IMR-90 (cell line): ENCODE measurements around the gene MTIF2.

Source experiments
- FOS ChIP-seq: fragments of 150-350 bp; IDR thresholded peaks from 2 replicates; pipeline ENCODE4 v1.6.1; 2016; ENCODE audit warnings: low read depth, low read length
- MXI1 ChIP-seq: IDR thresholded peaks from 2 replicates; pipeline ENCODE4 v1.6.1; 2012; ENCODE audit warnings: low read depth, mild to moderate bottlenecking, low read length, moderate library complexity, borderline replicate concordance
- POLR2A ChIP-seq: IDR thresholded peaks from 2 replicates; pipeline ENCODE4 v1.6.1; 2012; ENCODE audit warnings: mild to moderate bottlenecking, low read depth, low read length
- RAD21 ChIP-seq: IDR thresholded peaks from 2 replicates; pipeline ENCODE4 v1.6.1; 2012; ENCODE audit warnings: low read length, improper control_type of control experiment
- RFX5 ChIP-seq: IDR thresholded peaks from 2 replicates; pipeline ENCODE4 v1.8.0; 2012; ENCODE audit warnings: low read depth, mild to moderate bottlenecking, low read length, moderate library complexity
- TF ChIP-seq, protein P1 (sequence below): conservative IDR thresholded peaks from 2 replicates; pipeline ENCODE4 v1.5.1; 2012; ENCODE audit warnings: mild to moderate bottlenecking, low read depth, low read length, improper control_type of control experiment

DNA sequence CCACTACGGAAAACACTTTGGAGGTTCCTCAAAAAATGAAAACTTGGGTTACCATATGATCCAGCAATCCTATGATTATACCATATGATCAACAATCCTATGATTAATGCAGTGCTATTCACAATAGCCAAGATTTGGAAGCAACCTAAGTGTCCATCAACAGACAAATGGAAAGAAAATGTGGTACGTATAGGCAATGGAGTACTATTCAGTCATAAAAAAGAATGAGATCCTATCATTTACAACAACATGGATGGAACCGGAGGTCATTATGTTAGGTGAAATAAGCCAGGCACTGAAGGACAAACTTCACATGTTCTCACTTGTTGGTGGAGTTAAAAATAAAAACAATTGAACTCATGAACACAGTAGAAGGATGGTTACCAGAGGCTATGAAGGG, 64.5 kb downstream of the MTIF2 start:
- no peak for TF ChIP-seq POLR2A
- TF ChIP-seq, protein P1, sequence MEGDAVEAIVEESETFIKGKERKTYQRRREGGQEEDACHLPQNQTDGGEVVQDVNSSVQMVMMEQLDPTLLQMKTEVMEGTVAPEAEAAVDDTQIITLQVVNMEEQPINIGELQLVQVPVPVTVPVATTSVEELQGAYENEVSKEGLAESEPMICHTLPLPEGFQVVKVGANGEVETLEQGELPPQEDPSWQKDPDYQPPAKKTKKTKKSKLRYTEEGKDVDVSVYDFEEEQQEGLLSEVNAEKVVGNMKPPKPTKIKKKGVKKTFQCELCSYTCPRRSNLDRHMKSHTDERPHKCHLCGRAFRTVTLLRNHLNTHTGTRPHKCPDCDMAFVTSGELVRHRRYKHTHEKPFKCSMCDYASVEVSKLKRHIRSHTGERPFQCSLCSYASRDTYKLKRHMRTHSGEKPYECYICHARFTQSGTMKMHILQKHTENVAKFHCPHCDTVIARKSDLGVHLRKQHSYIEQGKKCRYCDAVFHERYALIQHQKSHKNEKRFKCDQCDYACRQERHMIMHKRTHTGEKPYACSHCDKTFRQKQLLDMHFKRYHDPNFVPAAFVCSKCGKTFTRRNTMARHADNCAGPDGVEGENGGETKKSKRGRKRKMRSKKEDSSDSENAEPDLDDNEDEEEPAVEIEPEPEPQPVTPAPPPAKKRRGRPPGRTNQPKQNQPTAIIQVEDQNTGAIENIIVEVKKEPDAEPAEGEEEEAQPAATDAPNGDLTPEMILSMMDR: no peak
- TF ChIP-seq MXI1: no peak
- no peak for TF ChIP-seq RAD21
- TF ChIP-seq FOS: no peak
- TF ChIP-seq RFX5: no peak
